Spleen (tissue), 7 donors: ENCODE results near the gene SDHC.

ENCODE experiments used
- CTCF ChIP-seq, 11 experiments: fragments of 200-600 bp in 7 of 11; fragments of 450-650 bp in 4 of 11; sonication (generic) in 4 of 11; IDR thresholded peaks in 8 of 11; conservative IDR thresholded peaks in 3 of 11; 1 replicate in 7 of 11; 2 replicates in 4 of 11; pipeline versions ENCODE4 v1.4.0 to v1.8.0; 2016 to 2021; ENCODE audit warnings: antibody characterized with exemption in 11 of 11, inconsistent platforms in 4 of 11, mild to moderate bottlenecking in 1 of 11
- POLR2A ChIP-seq, 3 donors: fragments of 450-650 bp; IDR thresholded peaks; one replicate each; pipeline ENCODE4 v1.5.1; 2017; ENCODE audit warnings: antibody characterized with exemption in 3 of 3, mild to moderate bottlenecking in 1 of 3
- donor health status: DM: no; HTN: no; CAD: no; lungs with moderate emphysema.
- donor health status: DM: no; HTN: no; CAD: no.
- donor health status: DM: no; HTN: no; CAD: no.

GRCh38 chr1:161267321-161267720 is 46.9 kb upstream of the SDHC start:
- TF ChIP-seq CTCF (IDR thresholded peaks at IDR 0.05 in 8 of 11, conservative IDR thresholded peaks at IDR 0.05 in 3 of 11) (no peak), POLR2A (IDR thresholded peaks at IDR 0.05) (no peak)
